HG02852 (cell line): ENCODE measurements around the gene RHAG.
"Not testable (repeated sequence)": the region's sequence is repeated elsewhere in the genome, so short reads cannot be mapped to it uniquely, and the experiment has no call there.

Experiments
- ATAC-seq: cut with Tn5 transposase; IDR thresholded peaks from one replicate; pipeline ENCODE4 v1.9.1; 2021; ENCODE audit warnings: mild to moderate bottlenecking, moderate library complexity; ENCODE audit not compliant: unreplicated experiment

Gene RHAG

GRCh38 chr6:49636713-49637349, at the start of gene RHAG:
RHAG (minus strand) TSS chr6:49636839; CDS start chr6:49636812, 27 bp downstream.
- no peak for ATAC-seq

DNA sequence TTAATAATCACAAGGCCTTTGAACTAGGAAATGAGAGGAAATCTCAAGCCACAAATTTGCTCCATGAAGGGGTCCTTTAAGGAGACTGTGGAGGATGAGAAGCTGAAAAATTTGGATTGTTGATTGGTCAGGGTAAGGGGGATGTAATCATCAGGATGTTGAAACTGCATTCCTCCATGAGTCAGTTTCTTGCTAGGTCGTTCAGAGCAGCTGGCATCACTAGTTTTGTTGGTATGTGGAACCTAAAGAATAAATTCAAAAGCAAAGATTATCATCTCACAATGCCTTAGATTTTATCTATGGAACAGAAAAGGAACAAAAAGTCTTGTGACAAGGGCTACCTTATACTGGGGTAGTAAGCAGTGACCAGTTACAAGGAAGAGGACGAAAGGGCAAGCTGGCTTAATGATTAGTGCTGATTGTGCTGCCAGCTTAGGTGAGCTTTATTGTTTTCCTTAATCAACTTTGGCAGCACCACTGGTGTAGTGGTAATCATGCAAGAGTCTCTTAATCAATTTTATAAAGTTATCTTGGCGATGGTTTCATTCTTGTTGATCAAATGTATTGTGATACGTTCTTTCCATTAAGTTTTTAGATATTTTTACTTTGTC, 40.1 kb upstream of the RHAG start:
- no peak for ATAC-seq

DNA sequence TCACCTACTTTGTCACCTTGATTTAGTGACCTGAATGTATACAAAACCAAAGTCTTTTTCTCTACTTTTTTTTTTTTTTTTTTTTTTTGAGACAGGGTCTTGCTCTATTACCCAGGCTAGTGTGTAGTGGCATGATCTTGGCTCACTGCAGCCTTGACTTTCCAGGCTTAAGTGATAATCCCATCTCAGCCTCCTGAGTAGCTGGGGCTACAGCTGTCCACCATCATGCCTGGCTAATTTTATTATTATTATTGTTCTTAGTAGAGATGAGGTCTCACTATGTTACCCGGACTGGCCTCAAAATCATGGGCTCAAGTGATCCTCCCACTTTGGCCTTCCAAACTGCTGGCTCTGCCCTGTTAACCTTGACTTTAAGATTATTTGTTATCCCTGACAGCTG, 39.2 kb upstream of the RHAG start:
- no peak for ATAC-seq

DNA sequence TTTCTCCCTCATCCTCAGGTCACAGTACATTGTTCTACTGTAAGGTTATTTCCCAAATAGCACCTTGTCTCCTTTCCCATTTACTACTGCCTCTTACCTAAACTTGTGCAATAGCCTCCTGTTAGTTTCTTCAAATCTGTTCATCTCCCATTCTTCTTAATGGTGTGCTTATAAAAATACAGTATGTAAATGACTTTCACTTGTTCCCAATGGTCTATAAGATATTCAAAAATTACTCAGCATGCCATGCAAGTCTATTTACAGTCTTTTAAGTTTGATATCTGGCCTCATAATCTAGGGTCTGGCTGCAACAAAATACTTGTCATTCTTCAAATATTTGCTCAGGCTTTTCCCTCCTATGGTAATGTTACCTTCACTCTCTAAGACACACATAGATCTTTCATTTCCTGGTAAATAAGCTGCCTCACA, 31.5 kb upstream of the RHAG start:
- no peak for ATAC-seq

DNA sequence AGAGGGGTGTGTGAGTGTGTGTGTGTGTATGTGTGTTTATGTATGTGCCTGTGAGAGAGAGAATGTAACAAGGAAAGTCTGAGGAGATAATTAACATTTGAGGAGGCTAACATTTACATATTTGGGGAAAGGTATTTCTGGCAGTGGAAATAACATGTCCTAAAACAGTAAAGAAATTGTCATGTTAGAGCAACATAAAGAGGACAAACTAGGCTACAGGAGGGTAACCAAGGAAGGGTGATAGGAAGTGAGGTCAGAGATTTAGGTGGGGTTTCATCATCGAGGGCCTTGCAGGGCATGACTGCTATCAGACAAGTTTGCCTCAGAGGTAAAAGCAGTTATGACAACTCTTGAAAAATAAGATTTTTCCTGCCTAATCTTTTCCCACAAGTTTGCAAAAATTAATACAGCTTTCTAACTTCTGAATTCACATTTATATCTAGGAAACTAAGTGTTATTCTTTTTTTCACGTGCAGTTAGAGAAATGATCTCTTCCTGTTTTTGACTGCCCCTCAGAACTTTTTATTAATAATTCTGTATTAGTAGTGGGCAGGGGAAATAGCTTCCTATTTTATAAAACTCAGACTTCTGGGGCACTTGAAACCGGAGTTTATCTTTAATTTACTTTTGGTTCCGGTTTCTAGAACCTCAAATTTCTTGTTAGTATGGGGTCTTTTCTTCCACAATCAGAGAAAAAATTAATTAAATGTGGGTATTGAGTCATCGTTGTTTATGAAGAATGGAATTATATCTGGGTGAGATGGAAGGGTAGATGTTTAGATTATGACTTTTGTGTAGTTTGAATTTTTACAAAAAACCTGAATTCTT, 30.5 kb upstream of the RHAG start:
- no peak for ATAC-seq

DNA sequence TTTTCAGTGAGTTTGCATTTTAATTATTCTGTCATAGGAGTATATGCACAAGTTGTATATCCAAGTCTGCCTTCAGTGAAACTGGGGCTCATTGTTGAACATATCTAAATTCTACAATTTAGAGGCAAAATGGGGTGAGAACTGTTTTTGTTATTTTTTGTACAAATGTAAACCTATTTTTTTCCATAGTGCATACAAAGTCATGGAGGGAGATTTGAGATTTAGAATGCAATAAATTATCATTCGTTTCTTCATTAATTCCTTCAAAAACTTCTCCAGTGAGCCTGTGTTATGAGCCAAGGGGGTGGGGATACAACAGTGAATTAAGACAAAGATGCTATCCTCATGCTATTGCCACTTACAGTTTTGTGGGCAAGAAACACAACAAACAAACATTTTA, 29.8 kb upstream of the RHAG start:
- ATAC-seq, result no peak

DNA sequence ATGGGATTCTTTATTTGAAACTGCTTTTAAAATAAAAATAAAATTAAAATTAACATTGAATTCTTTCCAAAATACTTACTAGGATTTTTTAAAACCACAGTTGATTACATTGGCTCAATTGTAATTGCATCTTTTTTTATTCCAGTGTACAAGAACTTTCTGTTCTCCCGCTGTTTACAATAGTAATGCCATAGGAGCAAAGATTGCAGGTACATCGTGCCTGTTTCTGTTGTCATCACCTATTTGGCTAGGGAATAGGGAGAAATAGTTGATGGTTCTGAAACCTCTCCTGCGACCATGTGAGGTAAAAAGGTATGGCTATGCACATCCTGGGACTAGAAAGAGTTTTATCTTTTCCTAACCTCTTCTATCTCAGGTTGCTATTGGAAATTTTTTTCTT, 28.2 kb upstream of the RHAG start:
- no peak for ATAC-seq

- ATAC-seq, result not testable (repeated sequence)
Observed at GRCh38 chr6:49664054-49664453, 27.4 kb upstream of the RHAG start.

DNA sequence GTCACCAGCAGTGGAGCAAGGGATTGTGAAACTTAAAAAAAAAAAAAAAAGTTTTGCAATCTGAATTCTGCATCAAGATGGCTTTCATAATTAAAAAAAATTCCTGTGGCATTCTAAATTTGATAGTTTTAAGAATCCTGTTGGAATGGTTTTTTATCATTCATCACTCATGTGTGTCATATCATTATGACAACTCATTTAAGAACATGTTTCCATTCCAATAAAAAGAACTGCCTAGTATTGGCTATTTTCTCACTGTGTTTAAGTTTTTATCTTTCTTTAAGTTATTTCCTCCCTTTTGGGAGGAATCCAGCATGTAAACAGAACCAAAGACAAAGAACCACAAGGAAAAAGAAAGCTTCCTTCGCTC, 26.2 kb upstream of the RHAG start:
- no peak for ATAC-seq

GRCh38 chr6:49662231-49662891, 25.7 kb upstream of the RHAG start:
- ATAC-seq, result no peak

- no peak for ATAC-seq
Observed at GRCh38 chr6:49653942-49654341, 17.3 kb upstream of the RHAG start.

GRCh38 chr6:49653438-49653837, 16.8 kb upstream of the RHAG start:
- no peak for ATAC-seq

DNA sequence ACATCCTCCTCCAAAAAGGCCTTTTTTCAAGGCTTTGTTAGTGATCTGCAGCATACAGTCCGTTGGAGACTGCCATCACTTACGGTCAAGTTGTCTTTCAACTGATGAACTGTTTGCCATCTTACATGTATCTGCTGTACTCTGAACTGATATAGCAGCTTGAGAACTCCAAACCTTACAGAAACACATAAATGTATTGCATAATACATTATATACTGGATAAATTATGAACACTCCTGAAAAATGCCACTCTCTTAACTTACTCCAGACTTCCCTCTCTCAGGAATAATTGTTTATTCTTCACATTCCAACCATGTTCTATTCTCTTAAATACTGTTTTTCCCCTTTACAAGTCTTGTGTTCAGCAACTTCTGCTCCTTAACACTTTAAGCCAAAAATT, 14.6 kb upstream of the RHAG start:
- no peak for ATAC-seq

DNA sequence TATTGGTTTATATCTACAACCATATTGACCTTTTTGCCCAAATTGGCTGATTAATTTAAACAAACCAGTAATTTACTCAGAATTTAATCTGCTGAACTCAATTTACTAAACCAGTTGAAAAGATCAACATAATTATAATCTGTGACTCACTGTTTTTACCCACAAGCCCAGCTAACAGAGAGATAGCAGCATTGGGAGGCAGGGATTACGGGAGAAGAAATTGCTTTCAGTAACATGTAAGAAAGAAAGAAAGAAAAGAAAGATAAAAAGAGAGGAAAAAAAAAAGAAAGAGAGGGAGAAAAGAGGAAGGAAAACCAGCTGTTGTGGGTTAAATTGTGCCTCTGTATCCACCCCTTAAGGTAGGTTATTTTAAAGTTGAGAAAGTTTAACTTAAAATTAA, 13.3 kb upstream of the RHAG start:
- no peak for ATAC-seq

GRCh38 chr6:49648036-49648435, 11.4 kb upstream of the RHAG start:
- ATAC-seq, result no peak

DNA sequence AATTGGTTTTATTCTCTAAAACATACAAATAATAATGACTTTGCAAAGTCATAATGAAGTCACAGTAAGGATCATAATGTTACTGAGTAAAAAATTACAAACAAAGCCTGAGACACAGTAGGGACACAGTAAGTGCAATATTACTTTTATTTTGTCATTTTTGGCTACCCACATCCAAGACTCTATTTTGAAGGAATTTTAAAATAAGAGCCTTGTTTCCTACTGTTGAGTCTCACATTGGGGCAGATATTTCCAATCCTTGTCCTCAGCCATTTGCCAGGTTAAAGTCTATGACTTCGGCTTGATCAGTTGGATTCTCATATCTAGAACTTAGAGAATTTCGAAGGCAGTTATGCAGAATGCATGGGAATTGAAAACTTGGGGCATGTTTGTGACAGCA, 10.8 kb upstream of the RHAG start:
- no peak for ATAC-seq

DNA sequence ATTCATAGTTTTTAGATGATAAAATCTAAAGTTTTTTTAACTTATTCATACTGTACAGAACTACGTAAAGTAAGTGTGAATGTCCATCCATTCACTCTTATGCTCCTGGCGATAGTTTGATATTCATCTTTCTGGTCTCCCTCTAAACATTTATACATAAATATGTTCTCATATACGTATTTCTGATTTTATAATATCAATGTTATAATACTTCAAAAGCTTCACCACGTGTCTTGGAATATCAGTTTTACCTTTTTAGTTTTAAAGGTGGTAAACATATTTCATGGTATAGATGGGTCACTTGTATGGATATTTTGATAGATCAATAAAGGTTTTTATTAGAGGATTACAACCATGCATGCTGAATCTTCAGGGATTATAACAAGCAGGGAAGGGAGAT, 10.3 kb upstream of the RHAG start:
- no peak for ATAC-seq

GRCh38 chr6:49646130-49646824, 9.6 kb upstream of the RHAG start:
- no peak for ATAC-seq

DNA sequence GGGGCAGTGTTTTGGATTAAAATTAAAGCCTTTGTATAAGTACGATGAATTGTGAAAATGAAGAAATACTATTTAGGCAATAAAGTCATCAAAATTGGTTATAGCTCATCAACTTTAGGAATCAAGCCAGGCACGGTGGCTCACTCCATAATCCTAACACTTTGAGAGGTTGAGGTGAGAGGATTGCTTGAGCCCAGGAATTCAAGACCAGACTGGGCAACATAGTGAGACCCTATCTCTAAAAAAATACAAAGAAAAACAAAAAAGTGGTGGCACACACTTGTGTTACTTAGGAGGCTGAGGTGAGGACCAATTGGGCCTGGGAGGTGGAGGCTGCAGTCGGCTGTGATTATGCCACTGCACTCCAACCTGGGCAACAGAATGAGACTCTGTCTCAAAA, 8.5 kb upstream of the RHAG start:
- ATAC-seq, result no peak

GRCh38 chr6:49639177-49639817, 2.7 kb upstream of the RHAG start:
- ATAC-seq, result no peak

DNA sequence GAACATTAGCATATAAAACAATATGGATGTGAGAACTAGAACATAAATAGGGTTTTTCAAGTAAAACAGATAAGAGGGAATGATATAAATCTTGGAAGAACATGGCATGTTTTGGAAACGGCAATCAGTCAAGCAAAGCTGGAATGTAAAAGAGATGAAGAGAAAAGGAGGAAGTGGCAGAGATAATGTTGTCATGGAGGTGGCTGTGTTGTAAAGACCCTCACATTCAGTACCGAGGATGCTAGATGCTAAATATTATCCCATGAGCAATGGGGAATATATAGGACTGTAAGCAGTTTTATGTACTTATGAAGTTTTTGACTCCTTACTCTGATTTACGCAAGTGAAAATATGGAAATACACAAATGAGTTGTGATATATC, 702 bp upstream of the RHAG start:
- no peak for ATAC-seq
